ENCODE measurements around the gene KCNH8. TPM values are rescaled to one million over a fixed set of nuclear protein-coding genes. Genes with fewer than 3 reads are reported as not detected.

The KCNH8 gene
- 8.2 TPM for total RNA-seq

GRCh38 chr3:19147905-19148767 is at the start of gene KCNH8:
TSS of gene KCNH8 (plus strand) at chr3:19148510. CDS start at chr3:19148720, 210 bp downstream.

